ENCODE data around the gene MSX1.

MSX1 gene

GRCh38 chr4:4870576-4871241, 11.2 kb downstream of the MSX1 start:
- DNase-seq, result no peak

- no peak for DNase-seq
Measured at GRCh38 chr4:4871242-4871572, 11.7 kb downstream of the MSX1 start.

- no peak for DNase-seq
Measured at GRCh38 chr4:4871573-4872313, 12.3 kb downstream of the MSX1 start.

- DNase-seq, result no peak
Measured at GRCh38 chr4:4872314-4872903, 12.9 kb downstream of the MSX1 start.

GRCh38 chr4:4873203-4873602, 13.7 kb downstream of the MSX1 start:
- no peak for DNase-seq

- no peak for DNase-seq
Measured at GRCh38 chr4:4874254-4874653, 14.8 kb downstream of the MSX1 start.

GRCh38 chr4:4875147-4875546, 15.7 kb downstream of the MSX1 start:
- DNase-seq, result no peak

- no peak for DNase-seq
Measured at GRCh38 chr4:4875611-4876010, 16.1 kb downstream of the MSX1 start.

GRCh38 chr4:4876945-4877661, 17.6 kb downstream of the MSX1 start:
- no peak for DNase-seq

GRCh38 chr4:4880492-4880891, 21.0 kb downstream of the MSX1 start:
- DNase-seq, result no peak

- no peak for DNase-seq
Measured at GRCh38 chr4:4881432-4881831, 22.0 kb downstream of the MSX1 start.

- no peak for DNase-seq
Measured at GRCh38 chr4:4884611-4885010, 25.1 kb downstream of the MSX1 start.

- no peak for DNase-seq
Measured at GRCh38 chr4:4887426-4887825, 28.0 kb downstream of the MSX1 start.

- DNase-seq, result no peak
Measured at GRCh38 chr4:4888695-4889094, 29.2 kb downstream of the MSX1 start.

- no peak for DNase-seq
Measured at GRCh38 chr4:4889781-4890180, 30.3 kb downstream of the MSX1 start.

GRCh38 chr4:4890574-4891255, 31.2 kb downstream of the MSX1 start:
- DNase-seq, result no peak

- DNase-seq, result no peak
Measured at GRCh38 chr4:4893721-4894120, 34.3 kb downstream of the MSX1 start.

- DNase-seq, result no peak
Measured at GRCh38 chr4:4899202-4899925, 39.9 kb downstream of the MSX1 start.

- no peak for DNase-seq
Measured at GRCh38 chr4:4901877-4902276, 42.4 kb downstream of the MSX1 start.

GRCh38 chr4:4912155-4912554, 52.7 kb downstream of the MSX1 start:
- no peak for DNase-seq

- DNase-seq, result no peak
Measured at GRCh38 chr4:4913147-4913561, 53.7 kb downstream of the MSX1 start.
